ENCODE results near the gene RPRD1B. TPM values are rescaled to one million over a fixed set of nuclear protein-coding genes. Genes with fewer than 3 reads are reported as not detected.
A peak's percentile ranks its signal among the peaks of the same experiment; 100 is the strongest.
"Not testable (repeated sequence)": the region's sequence is repeated elsewhere in the genome, so short reads cannot be mapped to it uniquely, and the experiment has no call there.

The RPRD1B gene
- total and polyA plus RNA-seq, 5 experiments from 2014 or later = 2.9 to 48.1 (median 4.9) TPM

GRCh38 chr20:38085026-38085425, 51.5 kb downstream of the RPRD1B start:
- Mint-ChIP-seq H3K4me3 (no peak overlapping the region), H3K4me1 (peaks cover 12 to 23% (median 20%) of the 10 kb centered on the region in 4 donors), H3K27ac (peak overlapping the region in 4 of 10 donors; percentile 16 to 86 (median 40)), H3K9me3 (no peaks in the 10 kb centered on the region), H3K27me3 (no peaks in the 10 kb centered on the region), H3K36me3 (peaks cover 0 to 97% (median 30%) of the 10 kb centered on the region in 3 donors)
- DNase-seq (no peak), ATAC-seq (no peak)
- POLR2A ChIA-PET = no interaction called here

GRCh38 chr20:38089500-38089899, 56.0 kb downstream of the RPRD1B start:
- DNase-seq = no peak
- POLR2A ChIA-PET = no interaction called here
- Mint-ChIP-seq H3K27me3 (no peaks in the 10 kb centered on the region), H3K4me1 (peaks cover 9 to 36% (median 18%) of the 10 kb centered on the region in 4 donors), H3K9me3 (no peaks in the 10 kb centered on the region), H3K4me3 (no peak overlapping the region), H3K27ac (no peak overlapping the region), H3K36me3 (peaks cover 0 to 81% (median 32%) of the 10 kb centered on the region in 3 donors)
- ATAC-seq = no peak

GRCh38 chr20:38090061-38090460, 56.5 kb downstream of the RPRD1B start:
- H3K27ac Mint-ChIP-seq = peak overlapping the region in 1 of 10 donors; percentile 30
- POLR2A ChIA-PET = no interaction called here
- no peak overlapping the region for H3K4me3 Mint-ChIP-seq
- H3K9me3 Mint-ChIP-seq = no peaks in the 10 kb centered on the region
- H3K27me3 Mint-ChIP-seq = no peaks in the 10 kb centered on the region
- H3K36me3 Mint-ChIP-seq = peaks cover 0 to 76% (median 32%) of the 10 kb centered on the region in 3 donors
- no peak for DNase-seq
- peaks cover 10 to 42% (median 24%) of the 10 kb centered on the region in 4 donors for H3K4me1 Mint-ChIP-seq
- ATAC-seq = no peak

- Mint-ChIP-seq H3K4me3 (peak overlapping the region in 2 of 10 donors; percentile 1 to 26), H3K36me3 (peaks cover 0 to 60% (median 30%) of the 10 kb centered on the region in 3 donors), H3K27me3 (no peaks in the 10 kb centered on the region), H3K27ac (peak overlapping the region in 7 of 10 donors; percentile 31 to 90 (median 54)), H3K9me3 (no peaks in the 10 kb centered on the region), H3K4me1 (peaks cover 7 to 50% (median 23%) of the 10 kb centered on the region in 4 donors)
- POLR2A ChIA-PET = no interaction called here
- no peak for ATAC-seq
- DNase-seq = no peak
Measured at GRCh38 chr20:38091441-38092216, 58.1 kb downstream of the RPRD1B start.

GRCh38 chr20:38092260-38092857, 58.8 kb downstream of the RPRD1B start:
- Mint-ChIP-seq H3K27ac (peak overlapping the region in 5 of 10 donors; percentile 24 to 90 (median 51)), H3K9me3 (no peaks in the 10 kb centered on the region), H3K4me3 (no peak overlapping the region), H3K4me1 (peaks cover 7 to 50% (median 23%) of the 10 kb centered on the region in 4 donors), H3K36me3 (peaks cover 0 to 53% (median 27%) of the 10 kb centered on the region in 3 donors), H3K27me3 (no peaks in the 10 kb centered on the region)
- ATAC-seq (no peak), DNase-seq (no peak)
- POLR2A ChIA-PET = interaction anchor here (0.7 kb wide), 1 partner anchor 19 kb away, joined by 7 read pairs; no protein-coding TSS in a partner anchor

GRCh38 chr20:38092915-38093314, 59.4 kb downstream of the RPRD1B start:
- POLR2A ChIA-PET = interaction anchor here (0.7 kb wide), 1 partner anchor 18 kb away, joined by 7 read pairs; no protein-coding TSS in a partner anchor
- DNase-seq (no peak), ATAC-seq (no peak)
- Mint-ChIP-seq H3K27me3 (no peaks in the 10 kb centered on the region), H3K4me1 (peaks cover 7 to 50% (median 23%) of the 10 kb centered on the region in 4 donors), H3K9me3 (no peaks in the 10 kb centered on the region), H3K27ac (peak overlapping the region in 5 of 10 donors; percentile 24 to 86 (median 69)), H3K4me3 (no peak overlapping the region), H3K36me3 (peaks cover 0 to 47% (median 22%) of the 10 kb centered on the region in 3 donors)

GRCh38 chr20:38093641-38094077, 60.1 kb downstream of the RPRD1B start:
- no peak for ATAC-seq
- no peak overlapping the region for H3K4me3 Mint-ChIP-seq
- H3K27ac Mint-ChIP-seq = peak overlapping the region in 4 of 10 donors; percentile 8 to 86 (median 78)
- peaks cover 5 to 50% (median 23%) of the 10 kb centered on the region in 4 donors for H3K4me1 Mint-ChIP-seq
- peaks cover 0 to 40% (median 19%) of the 10 kb centered on the region in 3 donors for H3K36me3 Mint-ChIP-seq
- no peak for DNase-seq
- peaks cover 0 to 2% (median 0%) of the 10 kb centered on the region in 9 donors for H3K9me3 Mint-ChIP-seq
- H3K27me3 Mint-ChIP-seq = no peaks in the 10 kb centered on the region
- POLR2A ChIA-PET = no interaction called here

GRCh38 chr20:38094373-38094891, 60.9 kb downstream of the RPRD1B start:
- Mint-ChIP-seq H3K27ac (peak overlapping the region in 6 of 10 donors; percentile 9 to 86 (median 76)), H3K27me3 (no peaks in the 10 kb centered on the region), H3K9me3 (peaks cover 0 to 9% (median 0%) of the 10 kb centered on the region in 9 donors), H3K4me1 (peaks cover 5 to 50% (median 23%) of the 10 kb centered on the region in 4 donors), H3K36me3 (peaks cover 0 to 32% (median 17%) of the 10 kb centered on the region in 3 donors), H3K4me3 (peak overlapping the region in 2 of 10 donors; percentile 4 to 50)
- DNase-seq = peak in 1 of 10 donors; percentile 27
- POLR2A ChIA-PET = no interaction called here
- ATAC-seq = peak; percentile 39 to 50

GRCh38 chr20:38095017-38095686, 61.6 kb downstream of the RPRD1B start:
- POLR2A ChIA-PET = no interaction called here
- DNase-seq = no peak

GRCh38 chr20:38098952-38099351, 65.4 kb downstream of the RPRD1B start:
- POLR2A ChIA-PET = no interaction called here
- peaks cover 5 to 19% (median 12%) of the 10 kb centered on the region in 4 donors for H3K4me1 Mint-ChIP-seq
- no peaks in the 10 kb centered on the region for H3K27me3 Mint-ChIP-seq
- H3K4me3 Mint-ChIP-seq = no peak overlapping the region
- peaks cover 2 to 22% (median 10%) of the 10 kb centered on the region in 3 donors for H3K36me3 Mint-ChIP-seq
- ATAC-seq = no peak
- no peak overlapping the region for H3K27ac Mint-ChIP-seq
- DNase-seq = no peak
- H3K9me3 Mint-ChIP-seq = peaks cover 0 to 29% (median 11%) of the 10 kb centered on the region in 9 donors

More at GRCh38 chr20:38095017-38095686, 61.6 kb downstream of the RPRD1B start:
- Mint-ChIP-seq H3K4me3 (peak overlapping the region in 1 of 10 donors; percentile 50), H3K4me1 (peaks cover 5 to 50% (median 23%) of the 10 kb centered on the region in 4 donors), H3K36me3 (peaks cover 4 to 25% (median 18%) of the 10 kb centered on the region in 3 donors), H3K27me3 (no peaks in the 10 kb centered on the region), H3K9me3 (peaks cover 0 to 16% (median 4%) of the 10 kb centered on the region in 9 donors), H3K27ac (peak overlapping the region in 4 of 10 donors; percentile 71 to 86 (median 78))
- no peak for ATAC-seq

GRCh38 chr20:38102206-38102605, 68.7 kb downstream of the RPRD1B start:
- H3K4me3 Mint-ChIP-seq, H3K27me3 Mint-ChIP-seq, POLR2A ChIA-PET, H3K4me1 Mint-ChIP-seq, DNase-seq, ATAC-seq, H3K27ac Mint-ChIP-seq: not testable (repeated sequence)
- peaks cover 2 to 21% (median 10%) of the 10 kb centered on the region in 3 donors for H3K36me3 Mint-ChIP-seq
- peaks cover 0 to 29% (median 11%) of the 10 kb centered on the region in 9 donors for H3K9me3 Mint-ChIP-seq

GRCh38 chr20:38104285-38104684, 70.7 kb downstream of the RPRD1B start:
- Mint-ChIP-seq H3K4me1 (peaks cover 0 to 1% (median 0%) of the 10 kb centered on the region in 4 donors), H3K36me3 (peaks cover 2 to 16% (median 10%) of the 10 kb centered on the region in 3 donors), H3K9me3 (peaks cover 0 to 21% (median 11%) of the 10 kb centered on the region in 9 donors), H3K27me3 (no peaks in the 10 kb centered on the region), H3K4me3 (no peak overlapping the region), H3K27ac (no peak overlapping the region)
- no peak for ATAC-seq
- DNase-seq = no peak
- POLR2A ChIA-PET = no interaction called here
